ENCODE measurements around the gene PDCL3. TPM values are rescaled to one million over a fixed set of nuclear protein-coding genes. Genes with fewer than 3 reads are reported as not detected.

PDCL3 gene
- polyA plus RNA-seq, 1 donor from 2014 or later = 18.5 TPM

DNA sequence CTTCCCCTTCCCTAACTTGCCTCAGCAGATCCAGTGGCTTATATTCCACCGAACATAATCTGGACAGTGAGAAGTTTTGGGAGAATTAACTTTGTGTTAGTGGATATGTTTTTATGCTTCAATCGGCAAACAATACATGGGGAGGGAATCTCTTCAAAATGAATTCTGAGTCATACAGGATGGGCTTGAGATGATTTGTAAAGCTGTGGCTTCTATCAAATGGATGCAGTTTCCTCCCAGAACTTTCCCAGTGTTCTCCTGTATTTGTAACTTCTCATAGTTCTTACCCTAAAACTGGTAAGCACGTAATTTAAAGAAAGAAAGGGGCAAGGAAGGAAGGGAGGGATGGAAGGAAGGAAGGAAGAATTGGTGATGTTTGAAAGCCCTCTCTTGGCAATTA lies 36.8 kb downstream of the PDCL3 start:
- no peak overlapping the region for H3K4me2 ChIP-seq (ENCODE audit: low read length)
- H3K9ac ChIP-seq (ENCODE audit: low read length) = no peak overlapping the region
- H3F3A ChIP-seq (ENCODE audit: insufficient read depth, low read length, poor library complexity, severe bottlenecking) = peaks cover under 1% of the 10 kb centered on the region
- no peaks in the 10 kb centered on the region for H3K9me3 ChIP-seq (ENCODE audit: low read length)
- TF ChIP-seq, protein P1, sequence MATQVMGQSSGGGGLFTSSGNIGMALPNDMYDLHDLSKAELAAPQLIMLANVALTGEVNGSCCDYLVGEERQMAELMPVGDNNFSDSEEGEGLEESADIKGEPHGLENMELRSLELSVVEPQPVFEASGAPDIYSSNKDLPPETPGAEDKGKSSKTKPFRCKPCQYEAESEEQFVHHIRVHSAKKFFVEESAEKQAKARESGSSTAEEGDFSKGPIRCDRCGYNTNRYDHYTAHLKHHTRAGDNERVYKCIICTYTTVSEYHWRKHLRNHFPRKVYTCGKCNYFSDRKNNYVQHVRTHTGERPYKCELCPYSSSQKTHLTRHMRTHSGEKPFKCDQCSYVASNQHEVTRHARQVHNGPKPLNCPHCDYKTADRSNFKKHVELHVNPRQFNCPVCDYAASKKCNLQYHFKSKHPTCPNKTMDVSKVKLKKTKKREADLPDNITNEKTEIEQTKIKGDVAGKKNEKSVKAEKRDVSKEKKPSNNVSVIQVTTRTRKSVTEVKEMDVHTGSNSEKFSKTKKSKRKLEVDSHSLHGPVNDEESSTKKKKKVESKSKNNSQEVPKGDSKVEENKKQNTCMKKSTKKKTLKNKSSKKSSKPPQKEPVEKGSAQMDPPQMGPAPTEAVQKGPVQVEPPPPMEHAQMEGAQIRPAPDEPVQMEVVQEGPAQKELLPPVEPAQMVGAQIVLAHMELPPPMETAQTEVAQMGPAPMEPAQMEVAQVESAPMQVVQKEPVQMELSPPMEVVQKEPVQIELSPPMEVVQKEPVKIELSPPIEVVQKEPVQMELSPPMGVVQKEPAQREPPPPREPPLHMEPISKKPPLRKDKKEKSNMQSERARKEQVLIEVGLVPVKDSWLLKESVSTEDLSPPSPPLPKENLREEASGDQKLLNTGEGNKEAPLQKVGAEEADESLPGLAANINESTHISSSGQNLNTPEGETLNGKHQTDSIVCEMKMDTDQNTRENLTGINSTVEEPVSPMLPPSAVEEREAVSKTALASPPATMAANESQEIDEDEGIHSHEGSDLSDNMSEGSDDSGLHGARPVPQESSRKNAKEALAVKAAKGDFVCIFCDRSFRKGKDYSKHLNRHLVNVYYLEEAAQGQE (IDR thresholded peaks at IDR 0.05; ENCODE audit: borderline replicate concordance) = no peak
- TF ChIP-seq TAF1 (IDR thresholded peaks at IDR 0.05; ENCODE audit: low read depth) (no peak), EP300 (conservative IDR thresholded peaks at IDR 0.05; ENCODE audit: poor library complexity, severe bottlenecking) (no peak), SMC3 (conservative IDR thresholded peaks at IDR 0.05; ENCODE audit: poor library complexity) (no peak), RAD21 (conservative IDR thresholded peaks at IDR 0.05) (no peak), POLR2AphosphoS5 (IDR thresholded peaks at IDR 0.05) (no peak), EZH2 (IDR thresholded peaks at IDR 0.05; ENCODE audit: borderline replicate concordance, insufficient read depth, low read length, poor library complexity, severe bottlenecking) (no peak), MXI1 (conservative IDR thresholded peaks at IDR 0.05; ENCODE audit: poor library complexity, severe bottlenecking) (no peak)
- TF ChIP-seq, protein P2, sequence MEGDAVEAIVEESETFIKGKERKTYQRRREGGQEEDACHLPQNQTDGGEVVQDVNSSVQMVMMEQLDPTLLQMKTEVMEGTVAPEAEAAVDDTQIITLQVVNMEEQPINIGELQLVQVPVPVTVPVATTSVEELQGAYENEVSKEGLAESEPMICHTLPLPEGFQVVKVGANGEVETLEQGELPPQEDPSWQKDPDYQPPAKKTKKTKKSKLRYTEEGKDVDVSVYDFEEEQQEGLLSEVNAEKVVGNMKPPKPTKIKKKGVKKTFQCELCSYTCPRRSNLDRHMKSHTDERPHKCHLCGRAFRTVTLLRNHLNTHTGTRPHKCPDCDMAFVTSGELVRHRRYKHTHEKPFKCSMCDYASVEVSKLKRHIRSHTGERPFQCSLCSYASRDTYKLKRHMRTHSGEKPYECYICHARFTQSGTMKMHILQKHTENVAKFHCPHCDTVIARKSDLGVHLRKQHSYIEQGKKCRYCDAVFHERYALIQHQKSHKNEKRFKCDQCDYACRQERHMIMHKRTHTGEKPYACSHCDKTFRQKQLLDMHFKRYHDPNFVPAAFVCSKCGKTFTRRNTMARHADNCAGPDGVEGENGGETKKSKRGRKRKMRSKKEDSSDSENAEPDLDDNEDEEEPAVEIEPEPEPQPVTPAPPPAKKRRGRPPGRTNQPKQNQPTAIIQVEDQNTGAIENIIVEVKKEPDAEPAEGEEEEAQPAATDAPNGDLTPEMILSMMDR (IDR thresholded peaks at IDR 0.05; ENCODE audit: poor library complexity, severe bottlenecking) = no peak
- no peaks in the 10 kb centered on the region for H4K20me1 ChIP-seq (ENCODE audit: insufficient read depth)
- H3K4me3 ChIP-seq (ENCODE audit: low read length) = no peak overlapping the region
- H3K9me2 ChIP-seq (ENCODE audit: insufficient read depth, low read length) = no peaks in the 10 kb centered on the region
- no peak overlapping the region for H3K27ac ChIP-seq (ENCODE audit: low read length)
- no peaks in the 10 kb centered on the region for H3K79me2 ChIP-seq (replicated peaks; ENCODE audit: insufficient read depth, low read length)
- no peak overlapping the region for H2AFZ ChIP-seq (ENCODE audit: low read depth, low read length)
- no peaks in the 10 kb centered on the region for H3K36me3 ChIP-seq (ENCODE audit: insufficient read depth, low read length)
- H3K27me3 ChIP-seq (ENCODE audit: insufficient read depth, low read depth, low read length) = no peaks in the 10 kb centered on the region

DNA sequence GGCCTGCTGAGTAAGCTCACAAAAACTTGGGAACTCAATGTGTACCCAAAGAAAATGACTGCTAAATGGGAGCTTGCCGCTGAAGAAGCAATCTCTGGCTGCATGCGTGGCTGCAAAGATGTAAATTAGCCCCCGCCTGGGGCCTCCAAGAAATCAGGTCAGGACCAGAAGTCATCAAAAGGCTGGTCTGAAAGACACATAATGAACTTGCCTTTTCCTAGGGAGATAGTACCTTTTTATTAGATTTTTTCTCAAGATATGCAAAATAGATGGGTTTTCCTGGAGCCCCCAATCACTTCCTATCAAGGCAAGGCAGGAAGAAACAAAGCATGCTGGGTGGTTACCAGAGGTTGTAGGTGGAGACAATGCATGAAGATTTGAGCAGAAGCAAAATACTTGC lies 38.9 kb downstream of the PDCL3 start:
- H3K4me2 ChIP-seq (ENCODE audit: low read length) = no peak overlapping the region
- H3K36me3 ChIP-seq (ENCODE audit: insufficient read depth, low read length) = no peaks in the 10 kb centered on the region
- H3F3A ChIP-seq (ENCODE audit: insufficient read depth, low read length, poor library complexity, severe bottlenecking) = peaks cover 3% of the 10 kb centered on the region
- no peak overlapping the region for H3K27ac ChIP-seq (ENCODE audit: low read length)
- H2AFZ ChIP-seq (ENCODE audit: low read depth, low read length) = no peak overlapping the region
- H3K27me3 ChIP-seq (ENCODE audit: insufficient read depth, low read depth, low read length) = no peaks in the 10 kb centered on the region
- TF ChIP-seq TAF1 (IDR thresholded peaks at IDR 0.05; ENCODE audit: low read depth) (no peak), EZH2 (IDR thresholded peaks at IDR 0.05; ENCODE audit: borderline replicate concordance, insufficient read depth, low read length, poor library complexity, severe bottlenecking) (no peak), RAD21 (conservative IDR thresholded peaks at IDR 0.05) (no peak), MXI1 (conservative IDR thresholded peaks at IDR 0.05; ENCODE audit: poor library complexity, severe bottlenecking) (no peak), POLR2AphosphoS5 (IDR thresholded peaks at IDR 0.05) (no peak), SMC3 (conservative IDR thresholded peaks at IDR 0.05; ENCODE audit: poor library complexity) (no peak), EP300 (conservative IDR thresholded peaks at IDR 0.05; ENCODE audit: poor library complexity, severe bottlenecking) (no peak)
- TF ChIP-seq, protein P2 (IDR thresholded peaks at IDR 0.05; ENCODE audit: poor library complexity, severe bottlenecking) = no peak
- TF ChIP-seq, protein P1 (IDR thresholded peaks at IDR 0.05; ENCODE audit: borderline replicate concordance) = no peak
- no peak overlapping the region for H3K4me3 ChIP-seq (ENCODE audit: low read length)
- no peaks in the 10 kb centered on the region for H4K20me1 ChIP-seq (ENCODE audit: insufficient read depth)
- H3K9me3 ChIP-seq (ENCODE audit: low read length) = no peaks in the 10 kb centered on the region
- no peak overlapping the region for H3K9ac ChIP-seq (ENCODE audit: low read length)
- no peaks in the 10 kb centered on the region for H3K9me2 ChIP-seq (ENCODE audit: insufficient read depth, low read length)
- no peaks in the 10 kb centered on the region for H3K79me2 ChIP-seq (replicated peaks; ENCODE audit: insufficient read depth, low read length)
